ENCODE measurements around the gene RAD51C. TPM values are rescaled to one million over a fixed set of nuclear protein-coding genes. Genes with fewer than 3 reads are reported as not detected.

The RAD51C gene
- total and polyA plus RNA-seq, 10 of the 15 experiments (the other 5 are each of a cell fraction or from before 2014, with no cell fraction given): 59.6 to 267 (median 106) TPM

- TF ChIP-seq CUX1 (IDR thresholded peaks at IDR 0.05; ENCODE audit: insufficient replicate concordance, low read depth, low read length): peak; percentile 37
- peak; percentile 91 for TF ChIP-seq MLLT1 (IDR thresholded peaks at IDR 0.05)
- peak; percentile 60 to 80 for TF ChIP-seq BHLHE40 (IDR thresholded peaks at IDR 0.05; ENCODE audit: borderline replicate concordance in 1 of 2, low read depth in 2 of 2, low read length in 1 of 2)
- TF ChIP-seq CEBPB (IDR thresholded peaks at IDR 0.05; ENCODE audit: borderline replicate concordance in 1 of 2, low read depth in 2 of 2, low read length in 2 of 2): peak in 1 of 2 experiments; percentile 100; a peak in 2 of 4 replicates
- peak; percentile 87 for TF ChIP-seq ZSCAN29 (IDR thresholded peaks at IDR 0.05)
- peak; percentile 94 for TF ChIP-seq MYB (IDR thresholded peaks at IDR 0.05; ENCODE audit: borderline replicate concordance, low read depth, low read length)
- TF ChIP-seq KDM1A (IDR thresholded peaks at IDR 0.05; ENCODE audit: borderline replicate concordance): no peak
- TF ChIP-seq TAF1 (IDR thresholded peaks at IDR 0.05; ENCODE audit: borderline replicate concordance, low read depth, low read length): peak; percentile 84
- TF ChIP-seq, protein P1, sequence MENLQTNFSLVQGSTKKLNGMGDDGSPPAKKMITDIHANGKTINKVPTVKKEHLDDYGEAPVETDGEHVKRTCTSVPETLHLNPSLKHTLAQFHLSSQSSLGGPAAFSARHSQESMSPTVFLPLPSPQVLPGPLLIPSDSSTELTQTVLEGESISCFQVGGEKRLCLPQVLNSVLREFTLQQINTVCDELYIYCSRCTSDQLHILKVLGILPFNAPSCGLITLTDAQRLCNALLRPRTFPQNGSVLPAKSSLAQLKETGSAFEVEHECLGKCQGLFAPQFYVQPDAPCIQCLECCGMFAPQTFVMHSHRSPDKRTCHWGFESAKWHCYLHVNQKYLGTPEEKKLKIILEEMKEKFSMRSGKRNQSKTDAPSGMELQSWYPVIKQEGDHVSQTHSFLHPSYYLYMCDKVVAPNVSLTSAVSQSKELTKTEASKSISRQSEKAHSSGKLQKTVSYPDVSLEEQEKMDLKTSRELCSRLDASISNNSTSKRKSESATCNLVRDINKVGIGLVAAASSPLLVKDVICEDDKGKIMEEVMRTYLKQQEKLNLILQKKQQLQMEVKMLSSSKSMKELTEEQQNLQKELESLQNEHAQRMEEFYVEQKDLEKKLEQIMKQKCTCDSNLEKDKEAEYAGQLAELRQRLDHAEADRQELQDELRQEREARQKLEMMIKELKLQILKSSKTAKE (IDR thresholded peaks at IDR 0.05; ENCODE audit: low read depth, poor library complexity, severe bottlenecking): peak; percentile 79
- peak; percentile 83 for TF ChIP-seq EED (IDR thresholded peaks at IDR 0.05; ENCODE audit: low read depth)
- TF ChIP-seq NR2C2 (IDR thresholded peaks at IDR 0.05; ENCODE audit: borderline replicate concordance, control insufficient read depth, insufficient read length, low read depth): no peak
- peak; percentile 100 for TF ChIP-seq MTA3 (IDR thresholded peaks at IDR 0.05; ENCODE audit: borderline replicate concordance, low read length)
- peak; percentile 81 for TF ChIP-seq BCLAF1 (IDR thresholded peaks at IDR 0.05)
- TF ChIP-seq SUZ12 (IDR thresholded peaks at IDR 0.05; ENCODE audit: unreplicated experiment): no peak
- no peak for TF ChIP-seq NRF1 (conservative IDR thresholded peaks at IDR 0.05; ENCODE audit: low read depth, low read length)
- peak; percentile 99 for TF ChIP-seq STAT3 (IDR thresholded peaks at IDR 0.05; ENCODE audit: low read depth, low read length)
These were observed 13.0 kb upstream of the RAD51C start (continued) for GRCh38 chr17:58679263-58680037.

Data from GM12878 (cell line).